Activated CD4-positive, alpha-beta T cell treated with anti-CD3 and anti-CD28 coated beads for 24 hours (primary cell): ENCODE data around the gene HPS5.

Experiments used
- DNase-seq, 2 donors: peaks; one replicate each; pipeline ENCODE4 v3.0.0-alpha.2; 2020; ENCODE audit warnings: low read depth in 2 of 2

Gene HPS5

GRCh38 chr11:18321578-18321968, 367 bp downstream of the HPS5 start:
- DNase-seq = no peak

- no peak for DNase-seq
These were observed 1.3 kb downstream of the HPS5 start for GRCh38 chr11:18320617-18321016.

DNA sequence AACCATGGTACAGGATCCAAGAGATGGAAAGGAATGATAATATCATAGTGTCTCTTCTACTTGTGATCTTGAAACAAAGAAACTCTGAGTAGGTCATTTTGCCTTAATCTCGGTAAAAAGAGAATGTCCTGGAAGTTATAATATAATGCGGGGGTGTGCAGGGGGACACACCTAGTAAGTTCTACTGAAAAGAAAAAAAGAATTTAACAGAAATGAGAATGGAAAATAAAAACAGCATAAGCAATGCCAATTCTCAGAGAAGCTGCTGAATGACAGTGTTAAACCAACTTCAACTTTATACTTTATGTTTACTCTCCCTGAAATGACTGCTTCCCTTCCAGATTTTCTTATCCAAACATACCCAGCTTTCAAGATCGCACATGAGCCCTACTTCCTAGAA, 2.0 kb downstream of the HPS5 start:
- no peak for DNase-seq

DNA sequence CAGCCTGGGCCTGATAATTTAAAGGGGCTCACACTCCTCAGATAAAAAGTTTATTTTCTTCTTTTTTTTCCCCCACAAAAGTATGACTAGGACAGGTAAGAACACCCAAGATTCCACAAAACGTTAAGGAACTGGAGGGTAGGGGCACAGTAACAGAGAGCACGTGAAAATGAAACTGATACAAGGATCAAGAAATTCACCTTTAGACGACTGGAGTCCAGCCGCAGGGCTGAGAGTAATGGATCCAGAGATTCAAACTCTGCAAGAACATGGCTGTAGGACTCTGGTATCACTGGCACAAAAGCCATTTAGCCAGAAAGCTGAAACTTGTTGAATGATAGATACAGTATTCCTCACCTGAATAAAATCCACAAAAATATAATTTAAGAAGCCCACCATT, 4.4 kb downstream of the HPS5 start:
- no peak for DNase-seq

- no peak for DNase-seq
These were observed 6.0 kb downstream of the HPS5 start for GRCh38 chr11:18315893-18316292.

GRCh38 chr11:18314784-18315523, 7.0 kb downstream of the HPS5 start:
- DNase-seq = no peak

DNA sequence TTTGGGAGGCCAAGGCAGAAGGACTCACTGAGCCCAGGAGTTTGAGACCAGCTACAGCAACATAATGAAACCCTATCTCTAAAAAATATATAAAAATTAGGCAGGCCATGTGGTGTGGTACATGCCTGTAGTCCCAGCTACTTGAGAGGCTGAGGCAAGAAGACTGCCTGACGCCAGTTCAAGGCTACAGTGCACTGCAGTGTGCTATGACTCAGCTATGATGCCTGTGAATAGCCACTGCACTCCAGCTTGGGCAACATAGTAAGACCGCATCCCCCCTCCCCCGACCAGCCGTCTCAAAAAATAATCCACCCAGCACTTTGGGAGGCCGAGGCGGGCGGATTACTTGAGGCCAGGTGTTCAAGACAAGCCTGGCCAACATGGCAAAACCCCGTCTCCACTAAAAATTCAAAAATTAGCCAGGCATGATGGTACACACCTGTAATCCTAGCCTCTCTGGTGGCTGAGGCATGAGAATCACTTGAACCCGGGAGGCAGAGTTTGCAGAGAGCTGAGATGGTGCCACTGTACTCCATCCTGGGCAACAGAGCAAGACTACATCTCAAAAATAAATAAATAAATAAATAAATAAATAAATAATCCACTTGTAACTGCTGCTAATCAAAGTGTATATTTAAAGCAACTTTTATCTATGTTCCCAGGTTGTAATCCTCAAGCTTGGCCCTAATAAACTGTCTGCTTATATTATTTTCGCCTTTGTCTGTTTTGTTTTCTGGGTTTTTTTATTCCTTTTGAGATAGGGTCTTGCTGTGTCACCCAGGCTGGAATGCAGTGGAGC, 7.8 kb downstream of the HPS5 start:
- no peak for DNase-seq

DNA sequence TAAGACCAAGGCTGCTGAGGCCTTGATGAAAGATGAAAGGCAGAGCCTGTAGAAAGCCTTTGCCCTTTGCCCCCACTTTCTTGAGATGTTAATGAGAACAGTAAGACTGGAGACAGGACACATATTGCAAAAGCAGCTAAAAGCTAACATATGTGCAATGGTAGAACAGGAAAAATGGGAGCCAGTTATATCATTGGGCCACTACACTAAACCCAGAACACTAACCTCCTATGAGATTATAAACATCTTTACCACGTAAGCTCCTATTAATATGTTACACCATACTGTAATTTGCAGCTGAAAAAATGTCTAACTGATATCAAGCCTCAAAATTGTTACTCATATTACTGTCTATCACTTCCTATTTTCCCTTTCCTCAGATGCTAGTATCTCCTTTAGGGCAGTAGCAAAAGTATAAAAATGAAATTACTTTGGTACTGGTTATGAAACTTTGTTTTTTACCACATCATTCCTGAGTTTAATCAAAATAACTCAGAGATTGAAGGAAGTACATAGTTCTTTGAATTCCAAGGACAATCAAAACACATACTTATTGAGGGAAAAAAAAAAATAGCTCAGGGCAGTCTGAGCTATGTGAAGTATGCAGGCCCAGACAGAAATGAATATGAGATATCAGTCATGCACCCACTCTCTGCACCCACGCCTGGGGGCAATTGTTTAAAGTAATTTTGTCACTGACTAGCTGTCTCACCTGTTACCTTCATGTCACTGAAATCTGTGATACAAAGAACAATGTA, 9.1 kb downstream of the HPS5 start:
- DNase-seq = no peak

DNA sequence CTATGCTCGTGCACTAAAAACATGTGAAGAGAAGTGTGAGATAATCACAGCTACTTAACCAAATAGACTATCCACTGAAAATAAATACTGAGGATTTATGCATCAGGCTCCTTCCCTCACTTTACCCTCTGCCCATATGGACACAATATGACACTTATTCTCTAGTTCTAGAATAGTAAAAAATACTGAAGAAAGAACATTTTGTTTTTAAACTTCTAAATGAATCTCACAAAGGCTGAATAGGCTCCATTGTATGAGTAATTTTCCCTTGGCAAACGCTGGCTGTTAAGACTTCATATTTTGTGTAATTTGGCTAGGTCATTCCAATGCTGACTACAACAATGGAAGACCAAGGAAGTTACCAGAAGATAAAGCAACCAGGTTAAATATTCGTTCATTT, 9.9 kb downstream of the HPS5 start:
- no peak for DNase-seq

DNA sequence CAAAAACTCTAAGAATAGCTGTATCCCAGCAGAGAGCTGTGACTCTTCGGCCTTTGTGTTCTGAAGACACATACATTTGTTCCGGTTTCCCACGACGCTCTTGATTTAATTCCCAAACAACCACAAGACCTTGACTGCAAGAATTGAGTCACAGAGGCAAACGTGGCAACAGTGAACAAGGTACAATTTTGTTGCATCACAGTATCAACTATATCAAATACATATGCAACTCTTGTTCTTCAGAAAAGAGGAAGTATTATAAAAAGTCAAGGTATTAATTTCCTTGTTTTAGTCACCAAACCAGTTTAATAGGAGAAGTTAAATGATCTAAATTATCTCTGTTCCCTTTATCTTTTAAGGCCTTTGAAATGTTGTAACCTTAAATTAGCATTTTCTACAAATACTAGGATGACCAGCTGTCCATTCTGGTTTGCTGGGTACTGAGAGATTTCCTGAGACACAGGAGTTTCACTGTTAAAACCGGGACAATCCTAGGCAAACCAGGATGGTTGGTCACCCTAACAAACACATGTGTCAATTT, 11.1 kb downstream of the HPS5 start:
- DNase-seq = no peak

GRCh38 chr11:18309691-18310090, 12.2 kb downstream of the HPS5 start:
- DNase-seq = no peak

- DNase-seq = no peak
These were observed 13.7 kb downstream of the HPS5 start for GRCh38 chr11:18308242-18308641.

- no peak for DNase-seq
These were observed 14.3 kb downstream of the HPS5 start for GRCh38 chr11:18307461-18308139.

DNA sequence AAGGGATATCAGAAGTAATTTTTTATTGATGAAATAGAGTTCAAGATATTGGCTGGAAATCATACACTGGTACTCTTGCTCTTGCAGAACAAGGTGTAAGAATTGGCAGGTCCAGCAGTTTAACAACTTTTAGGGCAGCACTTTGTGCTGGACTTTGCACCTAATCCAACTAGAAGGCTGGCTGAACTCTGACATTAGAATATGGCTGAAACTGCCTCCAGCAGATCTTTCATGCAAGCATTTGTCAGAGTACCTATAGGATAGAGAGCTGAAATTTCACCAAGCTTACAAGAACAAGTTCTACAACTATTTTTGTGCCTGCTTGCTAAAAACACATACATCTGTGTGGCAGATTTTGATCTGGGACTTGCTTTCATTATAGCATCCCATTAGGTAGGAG, 17.2 kb downstream of the HPS5 start:
- no peak for DNase-seq

- no peak for DNase-seq
These were observed 22.2 kb downstream of the HPS5 start for GRCh38 chr11:18299721-18300120.

GRCh38 chr11:18295316-18295715, 26.6 kb downstream of the HPS5 start:
- no peak for DNase-seq

DNA sequence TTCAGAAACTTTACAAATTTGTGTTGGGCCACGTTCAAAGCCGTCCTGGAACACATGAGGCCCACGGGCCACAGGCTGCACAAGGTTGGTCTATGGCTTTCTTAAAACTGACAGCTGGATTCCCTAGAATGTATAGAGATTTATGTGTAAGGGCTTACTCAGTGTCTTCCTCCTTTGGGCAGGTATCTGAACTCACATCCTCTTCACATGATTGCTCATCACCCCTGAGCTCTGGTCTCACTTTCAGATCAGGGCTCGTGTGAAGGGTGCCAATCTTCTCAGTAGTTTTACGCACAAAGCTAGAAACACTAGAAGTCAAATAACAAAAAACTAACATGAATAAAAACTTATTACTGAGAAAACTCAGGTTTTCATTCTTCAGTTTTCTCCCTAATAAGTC, 27.1 kb downstream of the HPS5 start:
- DNase-seq = no peak

- no peak for DNase-seq
These were observed 33.0 kb downstream of the HPS5 start for GRCh38 chr11:18288911-18289310.

GRCh38 chr11:18285841-18286240, 36.1 kb downstream of the HPS5 start:
- DNase-seq = no peak

DNA sequence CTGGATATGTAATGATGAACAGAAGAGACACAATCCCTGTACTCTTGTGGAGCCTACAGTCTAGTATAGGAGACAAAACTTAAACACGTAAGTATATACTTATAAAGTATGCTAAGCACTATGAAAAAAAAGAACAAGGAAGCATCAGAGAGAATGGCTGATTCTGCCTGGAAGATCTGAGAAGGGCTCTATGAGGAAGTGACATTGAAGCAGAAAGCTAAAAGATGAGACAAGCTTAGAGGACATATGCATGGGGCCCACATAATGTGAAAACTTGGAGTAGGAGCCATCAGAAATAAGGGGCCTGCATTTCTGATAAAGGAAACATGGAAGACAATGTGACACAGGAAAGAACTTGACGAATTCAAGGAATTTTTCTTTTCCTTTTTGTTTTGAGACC, 39.3 kb downstream of the HPS5 start:
- no peak for DNase-seq

GRCh38 chr11:18280438-18281045, 41.4 kb downstream of the HPS5 start:
- no peak for DNase-seq
